Left lung (tissue), 10 donors: Measurements from ENCODE around the gene FAM20C. TPM values are rescaled to one million over a fixed set of nuclear protein-coding genes. Genes with fewer than 3 reads are reported as not detected.

Source experiments
- ATAC-seq: fragments of 200-7000 bp; cut with Tn5 transposase; one replicate; pipeline ENCODE4 v1.9.1; 2020; ENCODE audit warnings: moderate library complexity
- DNase-seq, 4 donors: peaks; one replicate each; pipeline ENCODE4 v3.0.0-alpha.2; 2013 to 2020
- H3K27ac ChIP-seq, 2 donors: fragments of 200-600 bp; sonication (generic) in 1 of 2; one replicate each; pipeline versions ENCODE4 v1.5.0 to v1.8.0; 2020 to 2021
- H3K27me3 ChIP-seq, 2 donors: fragments of 200-600 bp; sonication (generic) in 1 of 2; one replicate each; pipeline versions ENCODE4 v1.5.0 to v1.8.0; 2020 to 2021
- H3K36me3 ChIP-seq, 2 donors: fragments of 200-600 bp; sonication (generic) in 1 of 2; one replicate each; pipeline versions ENCODE4 v1.5.0 to v1.8.0; 2020 to 2021
- H3K4me1 ChIP-seq, 2 donors: fragments of 200-600 bp; one replicate each; pipeline ENCODE4 v1.8.0; 2021
- H3K4me3 ChIP-seq, 2 donors: fragments of 200-600 bp; sonication (generic) in 1 of 2; one replicate each; pipeline versions ENCODE4 v1.5.0 to v1.8.0; 2020 to 2021; ENCODE audit warnings: mild to moderate bottlenecking in 1 of 2
- H3K9me3 ChIP-seq, 2 donors: fragments of 200-600 bp; sonication (generic) in 1 of 2; one replicate each; pipeline versions ENCODE4 v1.5.0 to v1.8.0; 2020 to 2021
- intact Hi-C, 2 donors: fragments of 100-400 bp; cut with DNase I; formaldehyde crosslinking; loops; one replicate each; pipeline versions ENCODE4 v1.11.2 to v1.14.2; 2022
- polyA plus RNA-seq, 6 donors: library from polyadenylated mRNA; unstranded; fragments of 120-200 nt; gene quantifications; one replicate each; pipeline ENCODE4 v1.2.1, GENCODE V29; 2013; ENCODE audit not compliant: insufficient read length in 6 of 6
- total RNA-seq, 2 donors: library from RNA; stranded (reverse); fragmentation: NEBNext Ultra II Directional; extraction: Animal tissue kit (Norgen Biotek cat#: 25700); gene quantifications; one replicate each; pipeline ENCODE4 v1.2.1, GENCODE V29; 2021
- TF ChIP-seq, protein P1 (sequence below), 2 donors: fragments of 200-600 bp; sonication (generic) in 1 of 2; IDR thresholded peaks; one replicate each; pipeline versions ENCODE4 v1.5.0 to v1.8.0; 2021; ENCODE audit warnings: antibody characterized with exemption in 2 of 2
- donor health status: DM: no; HTN: yes; CAD: no.
- donor health status: DM: no; HTN: no; CAD: no.

Gene FAM20C
- total and polyA plus RNA-seq, 8 donors: 21.2 to 75.5 (median 31.8) TPM

DNA sequence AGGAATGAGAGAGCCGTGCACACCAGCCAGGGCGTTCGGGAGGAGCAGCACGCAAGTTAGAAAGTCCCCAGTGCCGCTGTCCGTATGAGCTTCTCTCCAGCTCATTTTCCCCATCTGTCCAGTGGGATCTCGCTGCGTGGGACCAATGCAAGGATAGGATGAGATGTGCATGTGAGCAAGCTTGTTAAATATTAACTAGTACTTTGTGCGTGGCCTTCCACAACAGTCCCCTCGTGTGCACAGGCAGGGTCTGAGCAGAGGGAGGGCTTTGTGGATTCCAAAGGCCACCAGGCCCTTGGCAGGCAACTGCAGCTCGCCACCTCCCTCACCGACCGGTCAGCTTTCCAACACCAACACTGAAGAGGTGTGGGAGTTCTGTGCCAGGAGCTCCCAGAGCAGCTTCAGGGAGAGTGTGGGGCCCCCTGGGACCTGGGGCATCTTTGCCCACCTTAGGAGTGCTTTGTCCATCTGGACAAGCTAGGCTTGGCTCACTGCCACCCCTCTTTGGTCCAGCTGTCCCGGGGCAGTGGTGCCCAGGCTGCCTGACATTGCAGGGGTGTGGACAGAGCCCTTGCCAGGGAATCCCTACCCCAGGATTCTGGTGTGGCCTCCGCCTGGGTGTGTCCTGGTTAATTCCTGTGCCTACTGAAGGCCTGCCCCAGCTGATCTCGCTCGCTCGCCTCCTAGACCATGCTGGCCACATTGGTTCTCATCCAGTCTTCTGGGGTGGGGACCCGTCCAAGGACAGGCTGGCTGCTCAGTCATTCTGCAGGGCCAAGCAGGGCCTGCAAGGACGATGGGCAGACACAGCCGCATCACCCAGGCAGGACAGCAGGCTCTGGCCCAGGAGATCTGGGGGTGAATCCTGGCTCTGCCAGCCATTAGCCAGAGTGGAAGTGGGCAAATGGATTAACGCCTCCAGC lies 5.3 kb downstream of the FAM20C start:
- DNase-seq (no peak), ATAC-seq (no peak)
- Histone ChIP-seq H3K36me3 (peaks cover 0 to 64% of the 10 kb centered on the region in 2 donors), H3K9me3 (no peaks in the 10 kb centered on the region), H3K27me3 (peaks cover 0 to 19% of the 10 kb centered on the region in 2 donors), H3K4me1 (peaks cover 7 to 30% of the 10 kb centered on the region in 2 donors), H3K27ac (no peak overlapping the region), H3K4me3 (no peak overlapping the region)
- TF ChIP-seq, protein P1, sequence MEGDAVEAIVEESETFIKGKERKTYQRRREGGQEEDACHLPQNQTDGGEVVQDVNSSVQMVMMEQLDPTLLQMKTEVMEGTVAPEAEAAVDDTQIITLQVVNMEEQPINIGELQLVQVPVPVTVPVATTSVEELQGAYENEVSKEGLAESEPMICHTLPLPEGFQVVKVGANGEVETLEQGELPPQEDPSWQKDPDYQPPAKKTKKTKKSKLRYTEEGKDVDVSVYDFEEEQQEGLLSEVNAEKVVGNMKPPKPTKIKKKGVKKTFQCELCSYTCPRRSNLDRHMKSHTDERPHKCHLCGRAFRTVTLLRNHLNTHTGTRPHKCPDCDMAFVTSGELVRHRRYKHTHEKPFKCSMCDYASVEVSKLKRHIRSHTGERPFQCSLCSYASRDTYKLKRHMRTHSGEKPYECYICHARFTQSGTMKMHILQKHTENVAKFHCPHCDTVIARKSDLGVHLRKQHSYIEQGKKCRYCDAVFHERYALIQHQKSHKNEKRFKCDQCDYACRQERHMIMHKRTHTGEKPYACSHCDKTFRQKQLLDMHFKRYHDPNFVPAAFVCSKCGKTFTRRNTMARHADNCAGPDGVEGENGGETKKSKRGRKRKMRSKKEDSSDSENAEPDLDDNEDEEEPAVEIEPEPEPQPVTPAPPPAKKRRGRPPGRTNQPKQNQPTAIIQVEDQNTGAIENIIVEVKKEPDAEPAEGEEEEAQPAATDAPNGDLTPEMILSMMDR (IDR thresholded peaks at IDR 0.05): no peak
- intact Hi-C loops: no loop called here

DNA sequence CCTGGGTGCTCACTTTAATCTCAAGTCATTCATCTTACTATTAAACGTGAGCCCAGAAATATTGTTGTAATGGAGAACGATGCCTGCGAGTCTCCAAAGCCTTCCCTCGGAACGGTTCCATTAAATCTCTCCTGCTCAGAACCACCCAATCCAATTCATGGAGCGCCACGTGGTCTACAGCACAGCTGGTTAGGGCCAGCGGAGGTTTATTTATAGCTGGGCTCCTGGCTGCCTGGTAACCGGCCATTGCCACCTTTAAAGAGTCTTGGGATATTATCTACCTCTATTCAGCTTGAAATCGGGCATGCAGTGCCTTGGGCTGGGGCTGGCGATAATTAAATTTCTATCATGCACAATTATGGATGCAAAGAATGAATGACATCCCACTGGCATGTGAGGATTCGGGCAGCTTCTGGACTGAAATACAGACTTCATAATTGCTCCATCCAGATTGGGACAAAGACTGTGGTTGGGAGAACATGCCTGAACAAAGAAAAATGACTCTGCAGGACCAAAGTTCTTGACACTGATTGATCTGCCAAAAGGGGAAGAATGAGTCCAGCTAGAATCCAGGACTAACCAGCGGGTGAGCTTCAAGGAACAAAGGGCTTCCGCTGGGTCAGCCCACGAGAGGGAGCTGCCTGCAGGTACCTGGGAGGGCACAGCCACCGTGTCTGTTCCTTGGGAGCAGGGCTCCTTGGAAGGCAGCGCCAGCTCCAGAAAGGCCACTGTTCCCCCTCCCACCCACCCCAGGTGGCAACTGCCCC lies 7.3 kb downstream of the FAM20C start:
- Histone ChIP-seq H3K27ac (no peak overlapping the region), H3K36me3 (peaks cover 0 to 84% of the 10 kb centered on the region in 2 donors), H3K27me3 (peaks cover 0 to under 1% of the 10 kb centered on the region in 2 donors), H3K4me3 (no peak overlapping the region), H3K9me3 (no peaks in the 10 kb centered on the region), H3K4me1 (peaks cover 7 to 20% of the 10 kb centered on the region in 2 donors)
- no peak for DNase-seq
- TF ChIP-seq, protein P1 (IDR thresholded peaks at IDR 0.05): no peak
- no peak for ATAC-seq
- intact Hi-C loops: no loop called here

DNA sequence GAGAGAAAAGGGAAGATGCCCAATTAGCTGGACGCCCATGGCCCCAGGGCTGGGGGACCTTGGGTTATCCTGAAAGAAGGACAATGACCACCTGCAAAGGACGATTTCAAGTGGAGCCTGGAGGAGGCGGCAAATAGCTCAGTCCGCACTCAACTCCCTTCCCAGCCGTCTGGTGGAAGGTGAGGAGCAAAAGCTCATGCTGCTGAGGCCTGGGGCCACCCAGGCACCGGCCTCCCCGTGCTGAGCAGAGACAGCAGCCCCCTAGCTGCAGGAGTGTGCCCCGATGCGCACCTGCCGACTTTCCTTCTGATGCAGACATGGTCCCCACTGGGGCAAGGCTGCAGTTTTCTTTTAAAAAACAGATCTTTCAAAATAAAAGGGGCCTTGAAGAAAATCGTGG lies 7.9 kb downstream of the FAM20C start:
- TF ChIP-seq, protein P1 (IDR thresholded peaks at IDR 0.05): no peak
- Histone ChIP-seq H3K27me3 (no peaks in the 10 kb centered on the region), H3K27ac (no peak overlapping the region), H3K4me1 (peaks cover 6 to 14% of the 10 kb centered on the region in 2 donors), H3K4me3 (no peak overlapping the region), H3K36me3 (peaks cover 0 to 89% of the 10 kb centered on the region in 2 donors), H3K9me3 (no peaks in the 10 kb centered on the region)
- DNase-seq (no peak), ATAC-seq (no peak)
- intact Hi-C loops: no loop called here

DNA sequence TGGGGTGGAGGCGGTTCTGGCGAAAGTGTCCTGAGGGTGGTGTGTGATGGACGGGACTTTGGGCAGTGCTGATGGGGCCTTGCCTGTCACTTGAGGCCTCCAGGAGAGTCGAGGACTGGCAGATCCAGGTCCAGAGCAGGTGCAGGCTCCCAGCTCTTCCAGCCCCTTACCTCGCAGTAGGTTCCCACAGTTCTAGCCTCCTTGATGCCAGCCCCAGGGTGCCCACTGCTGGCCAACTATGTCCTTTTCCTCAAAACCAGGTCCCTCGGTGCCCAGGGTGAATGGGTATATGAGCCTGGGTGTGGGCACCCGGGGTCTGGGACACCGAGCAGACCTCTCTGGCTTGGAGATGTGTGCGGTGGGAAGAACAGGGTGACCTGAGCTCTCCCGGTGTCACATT lies 8.3 kb downstream of the FAM20C start:
- peaks cover 1 to 10% of the 10 kb centered on the region in 2 donors for H3K4me1 ChIP-seq
- peaks cover 0 to 89% of the 10 kb centered on the region in 2 donors for H3K36me3 ChIP-seq
- TF ChIP-seq, protein P1 (IDR thresholded peaks at IDR 0.05): no peak
- H3K27me3 ChIP-seq: no peaks in the 10 kb centered on the region
- intact Hi-C loops: no loop called here
- ATAC-seq (no peak), DNase-seq (no peak)
- H3K27ac ChIP-seq: no peak overlapping the region
- H3K4me3 ChIP-seq: no peak overlapping the region
- H3K9me3 ChIP-seq: no peaks in the 10 kb centered on the region

DNA sequence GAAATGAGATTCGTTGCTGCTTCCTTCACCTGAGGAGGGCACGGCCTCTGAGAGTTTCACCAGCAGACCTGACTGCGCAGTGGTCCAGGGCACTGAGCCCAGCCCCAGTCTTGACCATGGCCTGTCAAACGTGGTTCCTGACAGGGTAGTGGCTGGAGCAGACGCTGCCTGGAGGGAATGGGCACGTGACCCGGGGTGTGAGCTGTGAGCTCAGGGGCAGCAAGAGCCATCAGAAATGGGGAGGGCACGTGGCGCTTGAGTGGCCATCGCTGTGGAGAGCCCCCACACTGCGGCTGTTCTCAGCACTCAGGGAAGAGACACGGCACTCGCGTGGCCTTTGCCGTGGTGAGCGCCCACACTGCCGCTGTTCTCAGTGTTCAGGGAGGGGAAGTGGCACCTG lies 12.0 kb downstream of the FAM20C start:
- DNase-seq (no peak), ATAC-seq (no peak)
- no peak overlapping the region for H3K27ac ChIP-seq
- H3K9me3 ChIP-seq: no peaks in the 10 kb centered on the region
- H3K4me3 ChIP-seq: no peak overlapping the region
- intact Hi-C loops: no loop called here
- no peaks in the 10 kb centered on the region for H3K27me3 ChIP-seq
- peaks cover 0 to 67% of the 10 kb centered on the region in 2 donors for H3K36me3 ChIP-seq
- peaks cover 0 to 3% of the 10 kb centered on the region in 2 donors for H3K4me1 ChIP-seq
- TF ChIP-seq, protein P1 (IDR thresholded peaks at IDR 0.05): no peak
